Loucy (cell line): ENCODE results near the gene RECQL5.

Source experiments
- EZH2phosphoT487 ChIP-seq: fragments of 200-600 bp; IDR thresholded peaks from 2 replicates; pipeline ENCODE4 v1.6.1; 2018; ENCODE audit warnings: antibody characterized with exemption, mild to moderate bottlenecking, moderate library complexity, borderline replicate concordance
- TF ChIP-seq, protein P1 (sequence below): fragments of 200-600 bp; sonication (generic); conservative IDR thresholded peaks from 2 replicates; pipeline ENCODE4 v1.5.1; 2014; ENCODE audit warnings: mild to moderate bottlenecking, antibody characterized with exemption, low read length

- TF ChIP-seq, protein P1, sequence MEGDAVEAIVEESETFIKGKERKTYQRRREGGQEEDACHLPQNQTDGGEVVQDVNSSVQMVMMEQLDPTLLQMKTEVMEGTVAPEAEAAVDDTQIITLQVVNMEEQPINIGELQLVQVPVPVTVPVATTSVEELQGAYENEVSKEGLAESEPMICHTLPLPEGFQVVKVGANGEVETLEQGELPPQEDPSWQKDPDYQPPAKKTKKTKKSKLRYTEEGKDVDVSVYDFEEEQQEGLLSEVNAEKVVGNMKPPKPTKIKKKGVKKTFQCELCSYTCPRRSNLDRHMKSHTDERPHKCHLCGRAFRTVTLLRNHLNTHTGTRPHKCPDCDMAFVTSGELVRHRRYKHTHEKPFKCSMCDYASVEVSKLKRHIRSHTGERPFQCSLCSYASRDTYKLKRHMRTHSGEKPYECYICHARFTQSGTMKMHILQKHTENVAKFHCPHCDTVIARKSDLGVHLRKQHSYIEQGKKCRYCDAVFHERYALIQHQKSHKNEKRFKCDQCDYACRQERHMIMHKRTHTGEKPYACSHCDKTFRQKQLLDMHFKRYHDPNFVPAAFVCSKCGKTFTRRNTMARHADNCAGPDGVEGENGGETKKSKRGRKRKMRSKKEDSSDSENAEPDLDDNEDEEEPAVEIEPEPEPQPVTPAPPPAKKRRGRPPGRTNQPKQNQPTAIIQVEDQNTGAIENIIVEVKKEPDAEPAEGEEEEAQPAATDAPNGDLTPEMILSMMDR, result no peak
- no peak for TF ChIP-seq EZH2phosphoT487
Measured at GRCh38 chr17:75629157-75629556, 37.8 kb downstream of the RECQL5 start.
